ENCODE results near the gene TMEFF1. TPM values are rescaled to one million over a fixed set of nuclear protein-coding genes. Genes with fewer than 3 reads are reported as not detected.

Gene TMEFF1
- total RNA-seq, 1 donor from 2014 or later: 9.1 TPM

GRCh38 chr9:100540327-100540726 lies 67.4 kb downstream of the TMEFF1 start:
- Mint-ChIP-seq H3K27me3 (ENCODE audit: unreplicated experiment) (no peaks in the 10 kb centered on the region), H3K36me3 (ENCODE audit: unreplicated experiment) (peaks cover 18% of the 10 kb centered on the region), H3K27ac (ENCODE audit: unreplicated experiment) (no peak overlapping the region), H3K9me3 (ENCODE audit: unreplicated experiment) (peaks cover 8% of the 10 kb centered on the region), H3K4me1 (ENCODE audit: unreplicated experiment) (no peaks in the 10 kb centered on the region), H3K4me3 (ENCODE audit: unreplicated experiment) (no peak overlapping the region)
- no peak for DNase-seq (ENCODE audit: extremely low spot score, unreplicated experiment)
- TF ChIP-seq, protein P1, sequence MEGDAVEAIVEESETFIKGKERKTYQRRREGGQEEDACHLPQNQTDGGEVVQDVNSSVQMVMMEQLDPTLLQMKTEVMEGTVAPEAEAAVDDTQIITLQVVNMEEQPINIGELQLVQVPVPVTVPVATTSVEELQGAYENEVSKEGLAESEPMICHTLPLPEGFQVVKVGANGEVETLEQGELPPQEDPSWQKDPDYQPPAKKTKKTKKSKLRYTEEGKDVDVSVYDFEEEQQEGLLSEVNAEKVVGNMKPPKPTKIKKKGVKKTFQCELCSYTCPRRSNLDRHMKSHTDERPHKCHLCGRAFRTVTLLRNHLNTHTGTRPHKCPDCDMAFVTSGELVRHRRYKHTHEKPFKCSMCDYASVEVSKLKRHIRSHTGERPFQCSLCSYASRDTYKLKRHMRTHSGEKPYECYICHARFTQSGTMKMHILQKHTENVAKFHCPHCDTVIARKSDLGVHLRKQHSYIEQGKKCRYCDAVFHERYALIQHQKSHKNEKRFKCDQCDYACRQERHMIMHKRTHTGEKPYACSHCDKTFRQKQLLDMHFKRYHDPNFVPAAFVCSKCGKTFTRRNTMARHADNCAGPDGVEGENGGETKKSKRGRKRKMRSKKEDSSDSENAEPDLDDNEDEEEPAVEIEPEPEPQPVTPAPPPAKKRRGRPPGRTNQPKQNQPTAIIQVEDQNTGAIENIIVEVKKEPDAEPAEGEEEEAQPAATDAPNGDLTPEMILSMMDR (IDR thresholded peaks at IDR 0.05): no peak

DNA sequence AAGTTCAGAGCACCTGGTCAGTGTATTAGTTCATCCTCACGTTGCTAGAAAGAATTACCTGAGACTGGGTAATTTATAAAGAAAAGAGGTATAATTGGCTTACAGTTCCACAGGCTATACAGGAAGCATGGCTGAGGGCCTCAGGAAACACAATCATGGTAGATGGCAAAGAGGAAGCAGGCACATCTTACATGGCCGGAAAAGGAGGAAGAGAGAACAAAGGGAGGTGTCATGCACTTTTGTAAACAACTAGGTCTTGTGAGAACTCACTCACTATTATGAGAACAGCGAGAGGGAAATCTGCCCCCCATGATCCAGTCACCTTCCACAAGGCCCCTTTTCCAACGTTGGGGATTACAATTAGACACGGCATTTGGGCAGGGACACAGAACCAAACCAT lies 76.1 kb downstream of the TMEFF1 start:
- H3K36me3 Mint-ChIP-seq (ENCODE audit: unreplicated experiment): peaks cover 31% of the 10 kb centered on the region
- no peak for DNase-seq (ENCODE audit: extremely low spot score, unreplicated experiment)
- TF ChIP-seq, protein P1 (IDR thresholded peaks at IDR 0.05): no peak
- no peaks in the 10 kb centered on the region for H3K9me3 Mint-ChIP-seq (ENCODE audit: unreplicated experiment)
- no peak overlapping the region for H3K27ac Mint-ChIP-seq (ENCODE audit: unreplicated experiment)
- H3K27me3 Mint-ChIP-seq (ENCODE audit: unreplicated experiment): no peaks in the 10 kb centered on the region
- H3K4me1 Mint-ChIP-seq (ENCODE audit: unreplicated experiment): no peaks in the 10 kb centered on the region
- H3K4me3 Mint-ChIP-seq (ENCODE audit: unreplicated experiment): no peak overlapping the region

- Mint-ChIP-seq H3K27me3 (ENCODE audit: unreplicated experiment) (no peaks in the 10 kb centered on the region), H3K4me3 (ENCODE audit: unreplicated experiment) (no peak overlapping the region), H3K9me3 (ENCODE audit: unreplicated experiment) (no peaks in the 10 kb centered on the region), H3K27ac (ENCODE audit: unreplicated experiment) (no peak overlapping the region), H3K36me3 (ENCODE audit: unreplicated experiment) (peaks cover 8% of the 10 kb centered on the region), H3K4me1 (ENCODE audit: unreplicated experiment) (no peaks in the 10 kb centered on the region)
- TF ChIP-seq, protein P1 (IDR thresholded peaks at IDR 0.05): no peak
- DNase-seq (ENCODE audit: extremely low spot score, unreplicated experiment): no peak
These were observed 82.0 kb downstream of the TMEFF1 start for GRCh38 chr9:100554935-100555401.

- no peak overlapping the region for H3K27ac Mint-ChIP-seq (ENCODE audit: unreplicated experiment)
- TF ChIP-seq, protein P1 (IDR thresholded peaks at IDR 0.05): no peak
- no peaks in the 10 kb centered on the region for H3K9me3 Mint-ChIP-seq (ENCODE audit: unreplicated experiment)
- H3K27me3 Mint-ChIP-seq (ENCODE audit: unreplicated experiment): no peaks in the 10 kb centered on the region
- DNase-seq (ENCODE audit: extremely low spot score, unreplicated experiment): no peak
- no peak overlapping the region for H3K4me3 Mint-ChIP-seq (ENCODE audit: unreplicated experiment)
- no peaks in the 10 kb centered on the region for H3K4me1 Mint-ChIP-seq (ENCODE audit: unreplicated experiment)
- peaks cover 6% of the 10 kb centered on the region for H3K36me3 Mint-ChIP-seq (ENCODE audit: unreplicated experiment)
These were observed 82.5 kb downstream of the TMEFF1 start for GRCh38 chr9:100555471-100555870.

- no peaks in the 10 kb centered on the region for H3K9me3 Mint-ChIP-seq (ENCODE audit: unreplicated experiment)
- H3K4me1 Mint-ChIP-seq (ENCODE audit: unreplicated experiment): no peaks in the 10 kb centered on the region
- TF ChIP-seq, protein P1 (IDR thresholded peaks at IDR 0.05): no peak
- H3K4me3 Mint-ChIP-seq (ENCODE audit: unreplicated experiment): no peak overlapping the region
- no peaks in the 10 kb centered on the region for H3K27me3 Mint-ChIP-seq (ENCODE audit: unreplicated experiment)
- DNase-seq (ENCODE audit: extremely low spot score, unreplicated experiment): no peak
- peaks cover 4% of the 10 kb centered on the region for H3K36me3 Mint-ChIP-seq (ENCODE audit: unreplicated experiment)
- H3K27ac Mint-ChIP-seq (ENCODE audit: unreplicated experiment): no peak overlapping the region
These were observed 84.1 kb downstream of the TMEFF1 start for GRCh38 chr9:100557053-100557452.
